ENCODE measurements around the gene IGF2BP2. TPM values are rescaled to one million over a fixed set of nuclear protein-coding genes. Genes with fewer than 3 reads are reported as not detected.

The IGF2BP2 gene
- total and polyA plus RNA-seq, 8 donors: 3.2 to 17.0 (median 6.6) TPM

DNA sequence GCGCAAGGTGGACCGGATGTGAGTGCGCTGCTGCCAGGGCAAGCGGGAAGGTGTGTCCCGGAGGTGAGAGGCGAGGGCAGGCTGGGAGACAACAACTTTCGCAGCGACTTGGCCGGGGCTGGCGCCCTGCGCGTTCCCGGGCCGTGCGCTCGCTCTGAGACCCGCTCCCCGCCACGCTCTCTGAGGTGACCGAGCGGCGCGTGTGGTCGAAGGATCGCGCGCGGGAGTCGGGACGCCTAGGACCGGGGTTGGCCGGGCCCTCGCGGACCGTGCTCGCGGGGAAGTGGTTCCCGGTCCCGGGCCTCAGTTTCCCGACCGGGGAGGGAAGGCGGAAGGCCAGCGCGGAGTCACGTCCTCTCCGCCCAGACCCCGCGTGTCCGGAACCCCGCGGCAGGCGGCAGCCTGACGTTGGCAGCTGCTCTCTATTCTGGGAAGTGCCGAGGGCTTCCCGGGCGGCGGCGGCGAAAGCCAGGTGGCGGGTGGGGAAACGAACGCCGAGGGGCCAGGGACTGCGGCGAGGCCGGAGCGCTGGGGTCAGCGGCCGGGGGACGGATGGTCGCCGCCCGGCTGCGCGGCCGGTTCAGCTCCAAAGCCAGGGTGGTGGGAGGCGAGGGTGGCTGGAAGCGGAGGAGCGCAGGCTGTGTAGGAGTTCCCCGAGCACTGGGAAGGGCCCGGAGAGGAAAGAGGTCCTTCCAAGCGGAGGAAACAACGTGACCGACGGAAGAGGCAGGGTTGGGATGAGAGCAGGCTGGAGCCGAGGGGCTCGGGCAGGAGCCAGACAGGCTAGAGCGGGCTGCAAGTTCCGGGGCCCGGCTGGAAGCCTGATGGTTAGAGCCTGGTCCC lies 1.0 kb upstream of the IGF2BP2 start:
- TF ChIP-seq, protein P1, sequence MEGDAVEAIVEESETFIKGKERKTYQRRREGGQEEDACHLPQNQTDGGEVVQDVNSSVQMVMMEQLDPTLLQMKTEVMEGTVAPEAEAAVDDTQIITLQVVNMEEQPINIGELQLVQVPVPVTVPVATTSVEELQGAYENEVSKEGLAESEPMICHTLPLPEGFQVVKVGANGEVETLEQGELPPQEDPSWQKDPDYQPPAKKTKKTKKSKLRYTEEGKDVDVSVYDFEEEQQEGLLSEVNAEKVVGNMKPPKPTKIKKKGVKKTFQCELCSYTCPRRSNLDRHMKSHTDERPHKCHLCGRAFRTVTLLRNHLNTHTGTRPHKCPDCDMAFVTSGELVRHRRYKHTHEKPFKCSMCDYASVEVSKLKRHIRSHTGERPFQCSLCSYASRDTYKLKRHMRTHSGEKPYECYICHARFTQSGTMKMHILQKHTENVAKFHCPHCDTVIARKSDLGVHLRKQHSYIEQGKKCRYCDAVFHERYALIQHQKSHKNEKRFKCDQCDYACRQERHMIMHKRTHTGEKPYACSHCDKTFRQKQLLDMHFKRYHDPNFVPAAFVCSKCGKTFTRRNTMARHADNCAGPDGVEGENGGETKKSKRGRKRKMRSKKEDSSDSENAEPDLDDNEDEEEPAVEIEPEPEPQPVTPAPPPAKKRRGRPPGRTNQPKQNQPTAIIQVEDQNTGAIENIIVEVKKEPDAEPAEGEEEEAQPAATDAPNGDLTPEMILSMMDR (IDR thresholded peaks at IDR 0.05): no peak
- peak overlapping the region; percentile 54 to 80 (median 72) for H3K4me3 ChIP-seq
- no peaks in the 10 kb centered on the region for H3K36me3 ChIP-seq
- intact Hi-C loops (cut with DNase I): no loop called here
- peaks cover 0 to under 1% (median 0%) of the 10 kb centered on the region in 4 donors for H3K27me3 ChIP-seq
- FAIRE-seq (no peak), ATAC-seq (peak; percentile 51 to 66 (median 61)), DNase-seq (peak; percentile 52 to 86 (median 63))
- H3K27ac ChIP-seq: peak overlapping the region in 3 of 4 donors; percentile 28 to 82 (median 76)
- H3K9me3 ChIP-seq: no peaks in the 10 kb centered on the region
- H3K4me1 ChIP-seq: peaks cover 0 to 8% (median 0%) of the 10 kb centered on the region in 3 donors
- 2% methylated on average over 64 to 90 of the region's 90 CpGs for WGBS, 2 donors

DNA sequence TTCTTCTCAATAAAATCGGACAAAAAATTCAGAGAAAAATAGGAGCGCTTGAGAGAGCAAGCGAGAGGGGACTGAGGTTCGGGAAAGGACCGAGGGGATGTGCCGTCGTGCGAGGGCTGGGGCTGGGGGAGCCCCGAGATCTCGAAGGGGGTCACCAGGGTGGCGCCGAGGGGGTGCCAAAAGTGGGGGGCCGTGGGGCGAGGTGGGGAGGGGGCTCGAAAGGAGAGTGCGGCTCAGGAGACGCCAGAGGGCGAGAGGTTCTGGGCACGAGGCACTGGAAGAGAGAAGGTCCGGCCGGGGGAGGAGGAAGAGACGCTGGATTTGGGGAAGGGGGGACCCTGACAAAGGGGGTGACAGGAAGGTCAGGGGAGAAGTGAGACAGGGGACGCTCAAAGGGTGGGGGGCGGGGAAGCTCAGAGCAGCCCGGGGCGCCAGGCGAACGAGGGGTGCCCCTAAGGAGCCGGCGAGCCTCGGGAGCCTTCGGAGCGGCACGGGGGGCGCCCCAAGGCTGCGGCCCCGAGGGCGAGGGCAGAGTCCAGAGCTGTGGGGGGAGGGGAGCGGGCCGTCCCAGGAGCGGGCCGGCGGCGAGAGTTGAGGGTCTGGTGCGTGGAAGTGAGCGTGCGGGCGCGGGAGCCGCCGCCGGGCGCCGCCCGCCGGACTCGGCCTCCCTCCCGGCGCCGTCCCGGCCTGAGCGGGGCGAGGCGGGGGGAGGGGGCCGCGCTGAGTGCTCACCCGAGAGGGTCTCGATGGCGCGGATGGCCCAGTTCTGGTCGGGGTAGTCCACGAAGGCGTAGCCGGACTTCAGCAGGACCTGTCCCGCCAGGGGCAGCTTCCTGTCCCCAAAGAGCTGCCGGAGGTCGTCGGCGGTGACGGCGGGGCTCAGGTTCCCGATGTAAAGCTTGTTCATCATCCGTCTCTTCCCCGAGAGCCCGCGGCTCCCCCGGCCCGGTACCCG lies 514 bp downstream of the IGF2BP2 start:
- intact Hi-C loops (cut with DNase I): no loop called here
- Histone ChIP-seq H3K9me3 (no peaks in the 10 kb centered on the region), H3K27me3 (peaks cover 0 to 9% (median under 1%) of the 10 kb centered on the region in 4 donors), H3K4me3 (peak overlapping the region; percentile 54 to 80 (median 61)), H3K36me3 (no peaks in the 10 kb centered on the region), H3K4me1 (peaks cover 0 to 8% (median 0%) of the 10 kb centered on the region in 3 donors), H3K27ac (peak overlapping the region; percentile 39 to 82 (median 60))
- 1% methylated on average over 56 to 89 of the region's 89 CpGs for whole genome bisulfite sequencing, 2 donors
- TF ChIP-seq, protein P1 (IDR thresholded peaks at IDR 0.05): no peak
- FAIRE-seq (no peak), DNase-seq (peak; percentile 11 to 83 (median 42)), ATAC-seq (peak; percentile 29 to 39 (median 32))

DNA sequence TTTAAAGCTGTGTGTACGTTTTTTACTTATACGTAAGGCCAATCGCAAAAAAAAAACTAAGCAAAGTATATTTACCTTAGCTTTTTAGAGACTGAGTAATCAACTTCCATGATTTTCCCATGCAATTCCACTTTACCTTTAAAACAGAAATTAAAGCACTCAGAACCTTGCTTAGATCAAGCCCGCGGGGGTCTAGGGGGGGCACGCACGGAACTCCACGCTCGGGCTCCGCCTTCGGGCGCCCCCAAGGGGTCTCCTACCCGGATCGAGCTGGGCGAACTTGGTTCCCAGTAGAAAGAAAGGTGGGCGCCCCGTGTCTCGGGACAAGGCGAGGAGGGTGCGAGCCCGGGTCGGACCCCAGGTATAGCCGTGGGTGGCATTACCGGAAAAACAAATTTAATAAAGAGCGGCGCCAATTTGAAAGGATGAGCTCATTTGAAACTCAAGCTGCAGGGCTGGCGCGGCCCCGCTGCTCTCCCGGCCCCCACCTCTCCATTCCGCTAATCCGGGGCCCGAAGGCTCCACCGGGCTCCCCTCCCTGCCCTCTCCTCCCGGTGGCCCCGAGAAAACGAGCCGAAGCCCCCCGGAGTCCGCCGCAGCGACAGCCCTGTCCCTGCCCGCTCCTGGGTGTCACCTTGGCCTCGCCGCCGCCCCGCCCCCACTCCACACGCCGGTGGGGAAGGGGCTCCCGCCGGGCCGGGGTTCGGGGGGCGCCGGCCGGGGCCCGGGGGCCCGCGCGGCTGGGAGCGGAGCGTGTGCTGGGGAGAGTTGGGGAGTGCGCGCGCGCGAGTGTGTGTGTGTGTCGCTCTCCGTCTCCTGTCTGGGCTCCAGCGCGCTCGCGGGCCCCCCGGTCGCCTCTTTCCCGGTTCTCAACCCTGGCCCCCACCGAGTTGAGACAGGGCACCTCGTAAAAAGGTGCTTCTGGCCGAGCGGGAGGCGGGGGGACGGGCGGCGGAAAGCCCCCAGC lies 1.5 kb downstream of the IGF2BP2 start:
- peak overlapping the region in 3 of 4 donors; percentile 22 to 82 (median 78) for H3K27ac ChIP-seq
- peaks cover 0 to 12% (median 3%) of the 10 kb centered on the region in 4 donors for H3K27me3 ChIP-seq
- intact Hi-C loops (cut with DNase I): no loop called here
- FAIRE-seq: no peak
- H3K9me3 ChIP-seq: no peaks in the 10 kb centered on the region
- ATAC-seq: peak; percentile 35 to 66 (median 54)
- DNase-seq: peak; percentile 23 to 79 (median 44)
- no peaks in the 10 kb centered on the region for H3K36me3 ChIP-seq
- peak overlapping the region; percentile 53 to 80 (median 60) for H3K4me3 ChIP-seq
- TF ChIP-seq, protein P1 (IDR thresholded peaks at IDR 0.05): no peak
- H3K4me1 ChIP-seq: peaks cover 0 to 8% (median 0%) of the 10 kb centered on the region in 3 donors
- 0% methylated on average over 69 to 84 of the region's 84 CpGs for WGBS, 2 donors
